Measurements from ENCODE around the gene LOXHD1. TPM values are rescaled to one million over a fixed set of nuclear protein-coding genes. Genes with fewer than 3 reads are reported as not detected.

LOXHD1 gene
- total RNA-seq, 4 donors from 2014 or later = 0.13 to 0.50 TPM; not detected in 2

- intact Hi-C loops (cut with DNase I) = no loop called here
- H3K4me1 ChIP-seq = no peaks in the 10 kb centered on the region
- no peak for TF ChIP-seq EP300 (IDR thresholded peaks at IDR 0.05)
- TF ChIP-seq POLR2AphosphoS5 (IDR thresholded peaks at IDR 0.05) = no peak
- no peak for TF ChIP-seq POLR2A (IDR thresholded peaks at IDR 0.05; ENCODE audit: low read depth)
- TF ChIP-seq, protein P1, sequence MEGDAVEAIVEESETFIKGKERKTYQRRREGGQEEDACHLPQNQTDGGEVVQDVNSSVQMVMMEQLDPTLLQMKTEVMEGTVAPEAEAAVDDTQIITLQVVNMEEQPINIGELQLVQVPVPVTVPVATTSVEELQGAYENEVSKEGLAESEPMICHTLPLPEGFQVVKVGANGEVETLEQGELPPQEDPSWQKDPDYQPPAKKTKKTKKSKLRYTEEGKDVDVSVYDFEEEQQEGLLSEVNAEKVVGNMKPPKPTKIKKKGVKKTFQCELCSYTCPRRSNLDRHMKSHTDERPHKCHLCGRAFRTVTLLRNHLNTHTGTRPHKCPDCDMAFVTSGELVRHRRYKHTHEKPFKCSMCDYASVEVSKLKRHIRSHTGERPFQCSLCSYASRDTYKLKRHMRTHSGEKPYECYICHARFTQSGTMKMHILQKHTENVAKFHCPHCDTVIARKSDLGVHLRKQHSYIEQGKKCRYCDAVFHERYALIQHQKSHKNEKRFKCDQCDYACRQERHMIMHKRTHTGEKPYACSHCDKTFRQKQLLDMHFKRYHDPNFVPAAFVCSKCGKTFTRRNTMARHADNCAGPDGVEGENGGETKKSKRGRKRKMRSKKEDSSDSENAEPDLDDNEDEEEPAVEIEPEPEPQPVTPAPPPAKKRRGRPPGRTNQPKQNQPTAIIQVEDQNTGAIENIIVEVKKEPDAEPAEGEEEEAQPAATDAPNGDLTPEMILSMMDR (IDR thresholded peaks at IDR 0.05) = no peak
- no peak for DNase-seq (ENCODE audit: extremely low spot score)
- no CpG with 5 or more reads among the region's 1 CpG for WGBS
- peaks cover 0 to 11% (median 4%) of the 10 kb centered on the region in 4 donors for H3K36me3 ChIP-seq
- H3K27ac ChIP-seq (replicated peaks in 1 of 4) = no peak overlapping the region
- no peaks in the 10 kb centered on the region for H3K27me3 ChIP-seq
- no peak overlapping the region for H3K4me3 ChIP-seq
- peaks cover 0 to 10% (median 7%) of the 10 kb centered on the region in 4 donors for H3K9me3 ChIP-seq
Measured at GRCh38 chr18:46449499-46449898, 207.5 kb downstream of the LOXHD1 start.

DNA sequence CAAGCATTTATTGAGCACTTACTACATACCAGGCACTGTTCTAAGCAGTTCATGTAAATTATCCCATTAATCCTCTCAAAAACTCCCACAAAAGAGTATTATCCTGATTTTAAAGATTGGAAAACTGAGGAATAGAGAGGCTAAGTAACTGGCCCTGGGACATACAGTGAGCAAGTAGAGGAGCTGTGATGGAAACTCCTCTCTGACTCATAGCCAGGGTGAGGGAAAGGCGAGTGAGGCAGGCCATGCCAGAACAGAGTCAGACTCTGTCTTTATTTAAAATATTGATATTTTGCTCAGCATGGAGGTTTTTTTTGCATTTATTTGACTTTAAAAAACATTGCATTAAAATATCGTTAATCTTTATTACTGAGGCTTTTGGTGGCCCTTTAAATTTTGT, 208.0 kb downstream of the LOXHD1 start:
- no peak for DNase-seq (ENCODE audit: extremely low spot score)
- peaks cover 0 to 11% (median 4%) of the 10 kb centered on the region in 4 donors for H3K36me3 ChIP-seq
- intact Hi-C loops (cut with DNase I) = no loop called here
- no peaks in the 10 kb centered on the region for H3K4me1 ChIP-seq
- no peaks in the 10 kb centered on the region for H3K27me3 ChIP-seq
- WGBS = 84% methylated on average over 2 of the region's 2 CpGs
- H3K27ac ChIP-seq (replicated peaks in 1 of 4) = no peak overlapping the region
- H3K4me3 ChIP-seq = no peak overlapping the region
- peaks cover 0 to 10% (median 7%) of the 10 kb centered on the region in 4 donors for H3K9me3 ChIP-seq
- TF ChIP-seq, protein P1 (IDR thresholded peaks at IDR 0.05) = no peak
- TF ChIP-seq POLR2AphosphoS5 (IDR thresholded peaks at IDR 0.05) (no peak), EP300 (IDR thresholded peaks at IDR 0.05) (no peak), POLR2A (IDR thresholded peaks at IDR 0.05; ENCODE audit: low read depth) (no peak)

DNA sequence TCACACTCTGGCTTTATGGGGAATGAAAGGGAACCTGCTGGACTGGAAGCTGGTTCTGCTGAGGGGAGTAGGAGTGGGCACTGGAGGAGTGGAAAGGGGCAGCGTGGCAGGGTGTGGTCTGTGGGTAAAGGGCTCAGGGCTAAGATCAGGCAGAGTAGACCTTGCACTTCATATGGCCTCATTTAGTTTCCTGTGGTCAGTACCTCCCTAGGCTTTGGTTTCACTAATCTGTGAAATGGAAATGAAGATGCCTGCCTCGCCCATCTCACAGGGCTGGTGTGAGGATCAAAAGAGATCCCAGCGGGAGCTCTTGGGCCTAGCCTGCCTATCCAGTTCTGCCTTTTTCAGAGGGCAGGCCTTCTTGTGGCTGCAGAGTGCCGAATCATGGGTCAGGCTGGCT, 208.7 kb downstream of the LOXHD1 start:
- H3K9me3 ChIP-seq = peaks cover 0 to 11% (median 7%) of the 10 kb centered on the region in 4 donors
- no peaks in the 10 kb centered on the region for H3K4me1 ChIP-seq
- no peaks in the 10 kb centered on the region for H3K27me3 ChIP-seq
- 91% methylated on average over 4 of the region's 4 CpGs for WGBS
- no peak overlapping the region for H3K4me3 ChIP-seq
- H3K27ac ChIP-seq (replicated peaks in 1 of 4) = no peak overlapping the region
- intact Hi-C loops (cut with DNase I) = no loop called here
- H3K36me3 ChIP-seq = peaks cover 0 to 11% (median 4%) of the 10 kb centered on the region in 4 donors
- no peak for DNase-seq (ENCODE audit: extremely low spot score)
- TF ChIP-seq, protein P1 (IDR thresholded peaks at IDR 0.05) = no peak
- TF ChIP-seq POLR2AphosphoS5 (IDR thresholded peaks at IDR 0.05) = no peak
- no peak for TF ChIP-seq POLR2A (IDR thresholded peaks at IDR 0.05; ENCODE audit: low read depth)
- TF ChIP-seq EP300 (IDR thresholded peaks at IDR 0.05) = no peak

GRCh38 chr18:46447792-46448191, 209.2 kb downstream of the LOXHD1 start:
- H3K27ac ChIP-seq (replicated peaks in 1 of 4) = no peak overlapping the region
- TF ChIP-seq, protein P1 (IDR thresholded peaks at IDR 0.05) = no peak
- TF ChIP-seq EP300 (IDR thresholded peaks at IDR 0.05) = no peak
- TF ChIP-seq POLR2AphosphoS5 (IDR thresholded peaks at IDR 0.05) = no peak
- TF ChIP-seq POLR2A (IDR thresholded peaks at IDR 0.05; ENCODE audit: low read depth) = no peak
- H3K27me3 ChIP-seq = no peaks in the 10 kb centered on the region
- 89% methylated on average over 5 of the region's 5 CpGs for WGBS
- no peak for DNase-seq (ENCODE audit: extremely low spot score)
- peaks cover 0 to 17% (median 7%) of the 10 kb centered on the region in 4 donors for H3K9me3 ChIP-seq
- no peak overlapping the region for H3K4me3 ChIP-seq
- intact Hi-C loops (cut with DNase I) = no loop called here
- no peaks in the 10 kb centered on the region for H3K4me1 ChIP-seq
- H3K36me3 ChIP-seq = peaks cover 0 to 11% (median 4%) of the 10 kb centered on the region in 4 donors

GRCh38 chr18:46447323-46447722, 209.7 kb downstream of the LOXHD1 start:
- TF ChIP-seq, protein P1 (IDR thresholded peaks at IDR 0.05) = no peak
- TF ChIP-seq EP300 (IDR thresholded peaks at IDR 0.05) (no peak), POLR2A (IDR thresholded peaks at IDR 0.05; ENCODE audit: low read depth) (no peak), POLR2AphosphoS5 (IDR thresholded peaks at IDR 0.05) (no peak)
- intact Hi-C loops (cut with DNase I) = no loop called here
- Histone ChIP-seq H3K27me3 (no peaks in the 10 kb centered on the region), H3K4me3 (no peak overlapping the region), H3K27ac (replicated peaks in 1 of 4) (no peak overlapping the region), H3K36me3 (peaks cover 0 to 11% (median 4%) of the 10 kb centered on the region in 4 donors), H3K4me1 (no peaks in the 10 kb centered on the region), H3K9me3 (peaks cover 0 to 19% (median 7%) of the 10 kb centered on the region in 4 donors)
- 89% methylated on average over 4 of the region's 4 CpGs for WGBS
- no peak for DNase-seq (ENCODE audit: extremely low spot score)
